Stimulated activated CD8-positive, alpha-beta memory T cell treated with anti-CD3 and anti-CD28 coated beads, Interleukin-12 subunit alpha, Interleukin-12 subunit beta, amount 100 ng/mL, for 4 hours (primary cell): ENCODE results near the gene CRYGS.
"Not testable (repeated sequence)": the region's sequence is repeated elsewhere in the genome, so short reads cannot be mapped to it uniquely, and the experiment has no call there.

ENCODE experiments used
- DNase-seq: peaks from one replicate; pipeline ENCODE4 v3.0.0-alpha.2; 2020; ENCODE audit warnings: low read depth

The CRYGS gene

GRCh38 chr3:186552408-186553031, 8.3 kb upstream of the CRYGS start:
- DNase-seq: no peak

- no peak for DNase-seq
Measured at GRCh38 chr3:186551387-186551786, 7.2 kb upstream of the CRYGS start.

- no peak for DNase-seq
Measured at GRCh38 chr3:186549497-186549896, 5.3 kb upstream of the CRYGS start.

GRCh38 chr3:186540835-186541226, 3.3 kb downstream of the CRYGS start:
- DNase-seq: no peak

- DNase-seq: peak; percentile 56
Measured at GRCh38 chr3:186540221-186540834, 3.9 kb downstream of the CRYGS start.

- DNase-seq: no peak
Measured at GRCh38 chr3:186538779-186539178, 5.4 kb downstream of the CRYGS start.

GRCh38 chr3:186536883-186537844, 7.0 kb downstream of the CRYGS start:
- DNase-seq: no peak

GRCh38 chr3:186534113-186534669, 10.0 kb downstream of the CRYGS start:
- no peak for DNase-seq

- no peak for DNase-seq
Measured at GRCh38 chr3:186532598-186533072, 11.5 kb downstream of the CRYGS start.

GRCh38 chr3:186531694-186532093, 12.5 kb downstream of the CRYGS start:
- DNase-seq: not testable (repeated sequence)

- DNase-seq: no peak
Measured at GRCh38 chr3:186530415-186530814, 13.8 kb downstream of the CRYGS start.

GRCh38 chr3:186529201-186529999, 14.8 kb downstream of the CRYGS start:
- no peak for DNase-seq

- DNase-seq: no peak
Measured at GRCh38 chr3:186526256-186526606, 17.9 kb downstream of the CRYGS start.

GRCh38 chr3:186525369-186526255, 18.6 kb downstream of the CRYGS start:
- DNase-seq: no peak

GRCh38 chr3:186524616-186525015, 19.6 kb downstream of the CRYGS start:
- DNase-seq: no peak

- no peak for DNase-seq
Measured at GRCh38 chr3:186523434-186523833, 20.7 kb downstream of the CRYGS start.

- DNase-seq: no peak
Measured at GRCh38 chr3:186523022-186523421, 21.2 kb downstream of the CRYGS start.

GRCh38 chr3:186520957-186521842, 23.0 kb downstream of the CRYGS start:
- DNase-seq: no peak

- DNase-seq: no peak
Measured at GRCh38 chr3:186520431-186520830, 23.7 kb downstream of the CRYGS start.
